B cell (primary cell): Measurements from ENCODE around the gene GLIPR2. TPM values are rescaled to one million over a fixed set of nuclear protein-coding genes. Genes with fewer than 3 reads are reported as not detected.

Experiments
- ATAC-seq: fragments of 200-7000 bp; cut with Tn5 transposase; one replicate; pipeline ENCODE4 v1.10.0; 2021; ENCODE audit warnings: low read depth, mild to moderate bottlenecking, moderate number of reproducible peaks, moderate library complexity
- CTCF ChIA-PET: fragments of 350-600 bp; sonication (Branson Sonifier 250); formaldehyde crosslinking; loops from one replicate; lab custom pipeline; 2021; ENCODE audit warnings: antibody characterized with exemption, inconsistent platforms; lab: Charles Lee
- POLR2A ChIA-PET: fragments of 350-600 bp; sonication (Branson Sonifier 250); formaldehyde crosslinking; loops from one replicate; lab custom pipeline; 2021; ENCODE audit warnings: antibody characterized with exemption; lab: Charles Lee
- DNase-seq: peaks from one replicate; pipeline ENCODE4 v3.0.0; 2013
- H2AFZ ChIP-seq: 2 replicates; pipeline ENCODE4 v1.6.1; 2012; ENCODE audit warnings: mild to moderate bottlenecking, low read depth, low read length; ENCODE audit not compliant: insufficient read depth, poor library complexity, severe bottlenecking
- H3K27ac ChIP-seq, 2 donors: 1 replicate in 1 of 2; 2 replicates in 1 of 2; pipeline ENCODE4 v1.5.1; 2012 to 2013; ENCODE audit warnings: low read length in 2 of 2, mild to moderate bottlenecking in 2 of 2, moderate library complexity in 1 of 2
- H3K27me3 ChIP-seq, 4 experiments: fragments of 200-600 bp in 1 of 4; sonication (generic) in 1 of 4; replicated peaks in 1 of 4; 1 replicate in 2 of 4; 2 replicates in 2 of 4; pipeline versions ENCODE4 v1.6.1 to v1.7.0; 2013 to 2016; ENCODE audit warnings: low read length in 3 of 4, mild to moderate bottlenecking in 2 of 4, mixed read lengths in 1 of 4, moderate library complexity in 1 of 4; ENCODE audit not compliant: insufficient read depth in 4 of 4, control insufficient read depth in 3 of 4; ENCODE audit errors: control extremely low read depth in 1 of 4
- H3K36me3 ChIP-seq, 2 experiments: replicated peaks in 1 of 2; 1 replicate in 1 of 2; 2 replicates in 1 of 2; pipeline versions ENCODE4 v1.6.1 to v1.7.1; 2013; ENCODE audit warnings: low read length in 1 of 2; ENCODE audit not compliant: insufficient read depth in 2 of 2, control insufficient read depth in 1 of 2; ENCODE audit errors: control extremely low read depth in 1 of 2, extremely low read depth in 1 of 2
- H3K4me1 ChIP-seq, 2 donors: fragments of 200-600 bp in 1 of 2; sonication (generic) in 1 of 2; 1 replicate in 1 of 2; 2 replicates in 1 of 2; pipeline versions ENCODE4 v1.5.1 to v1.6.1; 2013 to 2017; ENCODE audit warnings: low read length in 2 of 2; ENCODE audit not compliant: control insufficient read depth in 2 of 2, insufficient read depth in 2 of 2
- H3K4me2 ChIP-seq: replicated peaks from 2 replicates; pipeline ENCODE3; 2012; ENCODE audit warnings: mild to moderate bottlenecking, low read depth, low read length; ENCODE audit not compliant: poor library complexity, severe bottlenecking
- H3K4me3 ChIP-seq, 5 experiments: fragments of 200-600 bp in 1 of 5; sonication (generic) in 1 of 5; 1 replicate in 3 of 5; 2 replicates in 2 of 5; pipeline versions ENCODE4 v1.5.1 to v1.7.0; 2011 to 2016; ENCODE audit warnings: low read length in 4 of 5, mild to moderate bottlenecking in 4 of 5, low read depth in 2 of 5, control low read depth in 1 of 5, moderate library complexity in 1 of 5; ENCODE audit not compliant: insufficient read depth in 1 of 5; ENCODE audit errors: control extremely low read depth in 1 of 5, extremely low read depth in 1 of 5
- H3K79me2 ChIP-seq: fragments of 200-600 bp; sonication (generic); one replicate; pipeline ENCODE4 v1.6.0; 2016; ENCODE audit warnings: low read length; ENCODE audit not compliant: control insufficient read depth, insufficient read depth
- H3K9ac ChIP-seq: fragments of 200-600 bp; sonication (generic); 2 replicates; pipeline ENCODE4 v1.6.1; 2017; ENCODE audit warnings: mild to moderate bottlenecking, low read length, moderate library complexity
- H3K9me3 ChIP-seq, 3 donors: one replicate each; pipeline versions ENCODE4 v1.6.1 to v1.7.1; 2013; ENCODE audit warnings: low read length in 2 of 3; ENCODE audit not compliant: control insufficient read depth in 2 of 3, insufficient read depth in 1 of 3; ENCODE audit errors: control extremely low read depth in 1 of 3
- H4K20me1 ChIP-seq: 2 replicates; pipeline ENCODE4 v1.6.0; 2012; ENCODE audit warnings: mild to moderate bottlenecking, low read length; ENCODE audit not compliant: insufficient read depth, control insufficient read depth, poor library complexity, severe bottlenecking
- H3K27ac Mint-ChIP-seq: one replicate; pipeline ENCODE4 v1.8.0; 2021; ENCODE audit warnings: mixed read lengths
- H3K27me3 Mint-ChIP-seq: one replicate; pipeline ENCODE4 v1.8.0; 2021; ENCODE audit warnings: mixed read lengths
- H3K4me1 Mint-ChIP-seq: one replicate; pipeline ENCODE4 v1.8.0; 2021; ENCODE audit warnings: mixed read lengths
- H3K4me3 Mint-ChIP-seq: one replicate; pipeline ENCODE4 v1.8.0; 2021; ENCODE audit warnings: mixed read lengths
- H3K9me3 Mint-ChIP-seq: one replicate; pipeline ENCODE4 v1.8.0; 2022; ENCODE audit warnings: mixed read lengths; ENCODE audit not compliant: insufficient read depth
- CTCF ChIP-seq: fragments of 200-600 bp; IDR thresholded peaks from one replicate; pipeline ENCODE4 v1.8.0; 2022; ENCODE audit warnings: antibody characterized with exemption, mild to moderate bottlenecking
- EZH2 ChIP-seq: IDR thresholded peaks from 2 replicates; pipeline ENCODE4 v1.6.1; 2012; ENCODE audit warnings: borderline replicate concordance, low read depth, mild to moderate bottlenecking, moderate library complexity, low read length; ENCODE audit not compliant: insufficient read depth, poor library complexity, severe bottlenecking
- WGBS: methylation state at CpG from one replicate; pipeline ENCODE4 v1.1.5; 2013; ENCODE audit warnings: missing lambda C conversion rate; ENCODE audit not compliant: insufficient coverage; 5-methylcytosine and 5-hydroxymethylcytosine counted together
- intact Hi-C: fragments of 100-400 bp; cut with micrococcal nuclease; formaldehyde crosslinking; loops from one replicate; pipeline ENCODE4 v1.10.0; 2022
- polyA plus RNA-seq: library from polyadenylated mRNA; depleted of rRNA; stranded (reverse); fragments of >200 nt; gene quantifications from 2 replicates; pipeline ENCODE4 v1.2.3, GENCODE V29; 2012
- total RNA-seq, 2 donors: library from RNA; stranded (reverse); fragments of 120-200 nt in 1 of 2; gene quantifications; 1 replicate in 1 of 2; 2 replicates in 1 of 2; pipeline versions ENCODE4 v1.2.3 to v1.2.4, GENCODE V29; 2013 to 2022

The GLIPR2 gene
- total and polyA plus RNA-seq, 2 donors (not counting 1 experiment from before 2014, with no cell fraction given): 13.7 to 14.6 TPM

- Histone ChIP-seq H3K9me3 (no peaks in the 10 kb centered on the region), H3K36me3 (no peaks in the 10 kb centered on the region), H3K4me3 (no peak overlapping the region), H3K27me3 (no peaks in the 10 kb centered on the region), H3K9ac (no peak overlapping the region), H2AFZ (peak overlapping the region; percentile 90), H3K79me2 (no peaks in the 10 kb centered on the region), H4K20me1 (no peaks in the 10 kb centered on the region), H3K4me2 (no peak overlapping the region), H3K4me1 (peaks cover 13 to 15% of the 10 kb centered on the region in 2 donors), H3K27ac (no peak overlapping the region)
- DNase-seq (no peak), ATAC-seq (no peak)
- Mint-ChIP-seq H3K9me3 (no peaks in the 10 kb centered on the region), H3K27ac (no peak overlapping the region), H3K4me1 (peaks cover 14% of the 10 kb centered on the region), H3K27me3 (no peaks in the 10 kb centered on the region), H3K4me3 (no peak overlapping the region)
- intact Hi-C loops: loop anchor here (2.0 kb wide), 2 partner anchors 57 to 163 kb away; partner anchors contain the start of gene RECK
- TF ChIP-seq CTCF: no peak
- TF ChIP-seq EZH2: no peak
- ChIA-PET CTCF (interaction anchor here (1.1 to 3.9 kb wide), 3 partner anchors 9 to 73 kb away, joined by 3 to 25 read pairs (median 5); no protein-coding TSS in a partner anchor), POLR2A (no interaction called here)
- no CpG with 5 or more reads among the region's 2 CpGs for WGBS
Measured at GRCh38 chr9:36093384-36093783, 43.1 kb upstream of the GLIPR2 start.

- 78% methylated on average over 1 of the region's 1 CpG for WGBS
- intact Hi-C loops: no loop called here
- Mint-ChIP-seq H3K4me3 (no peak overlapping the region), H3K4me1 (peaks cover 5% of the 10 kb centered on the region), H3K27ac (no peak overlapping the region), H3K27me3 (no peaks in the 10 kb centered on the region), H3K9me3 (no peaks in the 10 kb centered on the region)
- Histone ChIP-seq H3K27me3 (no peaks in the 10 kb centered on the region), H3K4me3 (no peak overlapping the region), H3K79me2 (no peaks in the 10 kb centered on the region), H3K4me2 (no peak overlapping the region), H2AFZ (no peak overlapping the region), H4K20me1 (no peaks in the 10 kb centered on the region), H3K4me1 (peaks cover 0 to 3% of the 10 kb centered on the region in 2 donors), H3K9ac (no peak overlapping the region), H3K36me3 (no peaks in the 10 kb centered on the region), H3K9me3 (no peaks in the 10 kb centered on the region), H3K27ac (no peak overlapping the region)
- POLR2A ChIA-PET: no interaction called here
- no peak for TF ChIP-seq CTCF
- TF ChIP-seq EZH2: no peak
- ATAC-seq (no peak), DNase-seq (no peak)
- CTCF ChIA-PET: interaction anchor here (1.8 to 8.5 kb wide), 3 partner anchors 25 to 67 kb away, joined by 5 to 435 read pairs (median 7); partner anchors contain the start of gene CCIN
Measured at GRCh38 chr9:36099718-36100117, 36.8 kb upstream of the GLIPR2 start.
